ENCODE measurements around the gene PDCD4.

PDCD4 gene

DNA sequence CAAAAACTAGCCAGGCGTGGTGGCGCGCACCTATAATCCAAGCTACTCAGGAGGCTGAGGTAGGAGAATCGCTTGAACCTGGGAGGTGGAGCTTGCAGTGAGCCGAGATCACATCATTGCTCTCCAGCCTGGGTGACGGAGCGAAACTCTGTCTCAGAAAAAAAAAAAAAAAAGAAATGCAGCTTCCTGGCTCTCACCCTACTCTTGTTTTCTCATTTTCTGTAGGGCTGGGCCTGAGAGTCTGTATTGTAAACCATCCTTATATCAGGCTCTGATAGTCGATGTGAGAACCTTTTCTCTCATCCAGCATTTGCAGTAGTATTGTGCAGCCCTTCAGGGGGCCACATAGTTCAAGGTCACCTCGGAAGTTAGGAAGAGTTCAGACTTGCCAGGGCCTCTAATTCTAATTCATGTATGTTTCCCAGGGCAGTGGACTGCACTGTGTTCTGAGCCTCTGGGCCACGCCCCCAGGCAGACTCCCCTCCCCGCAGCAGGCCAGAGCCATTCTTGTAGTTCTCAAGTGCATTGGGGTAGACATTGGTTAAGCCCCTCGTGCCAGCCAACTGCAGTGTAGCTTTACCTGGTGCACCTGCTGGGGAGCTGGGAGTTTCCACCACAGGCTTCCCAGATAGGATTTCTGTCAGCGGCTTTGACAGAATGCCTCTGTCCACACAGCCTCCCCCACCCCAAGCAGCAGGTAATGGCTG is 38.3 kb upstream of the PDCD4 start:
- H3K27me3 ChIP-seq (ENCODE audit: control insufficient read depth, low read length): no peaks in the 10 kb centered on the region
- H3K9me2 ChIP-seq (replicated peaks; ENCODE audit: control insufficient read depth, low read length): no peaks in the 10 kb centered on the region
- H3K79me2 ChIP-seq (ENCODE audit: control insufficient read depth, low read length): no peaks in the 10 kb centered on the region
- no peak overlapping the region for H3K4me2 ChIP-seq (ENCODE audit: low read length)
- H3F3A ChIP-seq (ENCODE audit: control insufficient read depth, insufficient read depth): peaks cover 3% of the 10 kb centered on the region; the same call in 1 of the 2 replicates
- no peak overlapping the region for H3K27ac ChIP-seq (ENCODE audit: low read depth, low read length)
- TF ChIP-seq CTCF (IDR thresholded peaks at IDR 0.05; ENCODE audit: low read depth, low read length, poor library complexity, severe bottlenecking) (no peak), EZH2phosphoT487 (IDR thresholded peaks at IDR 0.05; ENCODE audit: borderline replicate concordance, low read length) (no peak)
- H3K4me3 ChIP-seq (ENCODE audit: low read length): no peak overlapping the region
- no peaks in the 10 kb centered on the region for H4K20me1 ChIP-seq (ENCODE audit: control insufficient read depth, insufficient read depth, low read depth, low read length)
- H3K4me1 ChIP-seq (ENCODE audit: control insufficient read depth, low read length): peaks cover 52% of the 10 kb centered on the region
- H3K36me3 ChIP-seq (ENCODE audit: control insufficient read depth, low read length): no peaks in the 10 kb centered on the region
- H3K9me3 ChIP-seq (ENCODE audit: control insufficient read depth, insufficient read depth, low read length): no peaks in the 10 kb centered on the region

GRCh38 chr10:110833941-110834628 is 37.6 kb upstream of the PDCD4 start:
- no peak overlapping the region for H3K4me2 ChIP-seq (ENCODE audit: low read length)
- H3K27ac ChIP-seq (ENCODE audit: low read depth, low read length): no peak overlapping the region
- no peaks in the 10 kb centered on the region for H3K9me2 ChIP-seq (replicated peaks; ENCODE audit: control insufficient read depth, low read length)
- H3K4me1 ChIP-seq (ENCODE audit: control insufficient read depth, low read length): peaks cover 53% of the 10 kb centered on the region
- H3K4me3 ChIP-seq (ENCODE audit: low read length): no peak overlapping the region
- no peaks in the 10 kb centered on the region for H3K27me3 ChIP-seq (ENCODE audit: control insufficient read depth, low read length)
- no peaks in the 10 kb centered on the region for H4K20me1 ChIP-seq (ENCODE audit: control insufficient read depth, insufficient read depth, low read depth, low read length)
- no peaks in the 10 kb centered on the region for H3K36me3 ChIP-seq (ENCODE audit: control insufficient read depth, low read length)
- no peaks in the 10 kb centered on the region for H3K9me3 ChIP-seq (ENCODE audit: control insufficient read depth, insufficient read depth, low read length)
- TF ChIP-seq EZH2phosphoT487 (IDR thresholded peaks at IDR 0.05; ENCODE audit: borderline replicate concordance, low read length) (no peak), CTCF (IDR thresholded peaks at IDR 0.05; ENCODE audit: low read depth, low read length, poor library complexity, severe bottlenecking) (no peak)
- no peaks in the 10 kb centered on the region for H3K79me2 ChIP-seq (ENCODE audit: control insufficient read depth, low read length)
- peaks cover 3% of the 10 kb centered on the region; the same call in 1 of the 2 replicates for H3F3A ChIP-seq (ENCODE audit: control insufficient read depth, insufficient read depth)

GRCh38 chr10:110834629-110835301 is 37.0 kb upstream of the PDCD4 start:
- H3K4me2 ChIP-seq (ENCODE audit: low read length): peak overlapping the region; percentile 23
- no peaks in the 10 kb centered on the region for H3K79me2 ChIP-seq (ENCODE audit: control insufficient read depth, low read length)
- no peak for TF ChIP-seq CTCF (IDR thresholded peaks at IDR 0.05; ENCODE audit: low read depth, low read length, poor library complexity, severe bottlenecking)
- no peaks in the 10 kb centered on the region for H3K27me3 ChIP-seq (ENCODE audit: control insufficient read depth, low read length)
- H3K4me3 ChIP-seq (ENCODE audit: low read length): no peak overlapping the region
- no peaks in the 10 kb centered on the region for H3K9me3 ChIP-seq (ENCODE audit: control insufficient read depth, insufficient read depth, low read length)
- no peak overlapping the region for H3K27ac ChIP-seq (ENCODE audit: low read depth, low read length)
- no peaks in the 10 kb centered on the region for H3K36me3 ChIP-seq (ENCODE audit: control insufficient read depth, low read length)
- H4K20me1 ChIP-seq (ENCODE audit: control insufficient read depth, insufficient read depth, low read depth, low read length): no peaks in the 10 kb centered on the region
- H3K9me2 ChIP-seq (replicated peaks; ENCODE audit: control insufficient read depth, low read length): no peaks in the 10 kb centered on the region
- H3K4me1 ChIP-seq (ENCODE audit: control insufficient read depth, low read length): peaks cover 54% of the 10 kb centered on the region
- H3F3A ChIP-seq (ENCODE audit: control insufficient read depth, insufficient read depth): peaks cover 7% of the 10 kb centered on the region; the same call in 1 of the 2 replicates

Measured in DOHH2 (cell line).